Heart right ventricle (tissue), 16 donors: ENCODE results near the gene NRDC. TPM values are rescaled to one million over a fixed set of nuclear protein-coding genes. Genes with fewer than 3 reads are reported as not detected.
A peak's percentile ranks its signal among the peaks of the same experiment; 100 is the strongest.

Source experiments
- ATAC-seq, 8 donors: fragments of 200-7000 bp; cut with Tn5 transposase; one replicate each; pipeline ENCODE4 v1.9.1; 2020; ENCODE audit warnings: mild to moderate bottlenecking in 8 of 8, moderate library complexity in 8 of 8, moderate number of reproducible peaks in 1 of 8
- DNase-seq, 2 donors: peaks; one replicate each; pipeline ENCODE4 v3.0.0-alpha.2; 2020
- H3K27ac ChIP-seq, 10 donors: fragments of 200-600 bp; sonication (generic) in 2 of 10; one replicate each; pipeline versions ENCODE4 v1.5.0 to v1.8.0; 2020 to 2022; ENCODE audit warnings: mild to moderate bottlenecking in 3 of 10
- H3K27me3 ChIP-seq, 7 donors: fragments of 200-600 bp; one replicate each; pipeline ENCODE4 v1.8.0; 2021 to 2022; ENCODE audit warnings: mild to moderate bottlenecking in 2 of 7
- H3K36me3 ChIP-seq, 9 donors: fragments of 200-600 bp; sonication (generic) in 1 of 9; one replicate each; pipeline versions ENCODE4 v1.5.0 to v1.8.0; 2020 to 2022; ENCODE audit warnings: mild to moderate bottlenecking in 2 of 9
- H3K4me1 ChIP-seq, 9 donors: fragments of 200-600 bp; sonication (generic) in 1 of 9; one replicate each; pipeline versions ENCODE4 v1.5.0 to v1.8.0; 2020 to 2022; ENCODE audit warnings: mild to moderate bottlenecking in 4 of 9
- H3K4me3 ChIP-seq, 10 donors: fragments of 200-600 bp; sonication (generic) in 2 of 10; one replicate each; pipeline versions ENCODE4 v1.5.0 to v1.8.0; 2020 to 2022; ENCODE audit warnings: mild to moderate bottlenecking in 7 of 10, moderate library complexity in 2 of 10
- H3K9me3 ChIP-seq, 11 donors: fragments of 200-600 bp in 10 of 11; sonication (generic) in 2 of 11; one replicate each; pipeline versions ENCODE4 v1.5.0 to v1.8.0; 2013 to 2022; ENCODE audit warnings: mild to moderate bottlenecking in 2 of 11, control low read depth in 1 of 11, moderate library complexity in 1 of 11
- CTCF ChIP-seq, 9 donors: fragments of 200-600 bp; sonication (generic) in 2 of 9; IDR thresholded peaks; one replicate each; pipeline versions ENCODE4 v1.5.0 to v1.8.0; 2021 to 2022; ENCODE audit warnings: antibody characterized with exemption in 9 of 9, mild to moderate bottlenecking in 5 of 9, moderate library complexity in 1 of 9
- WGBS, 2 donors: extraction: QIAGEN DNeasy Blood & Tissue Kit; methylation state at CpG; one replicate each; pipeline ENCODE4 v1.1.7; 2013; ENCODE audit warnings: inconsistent platforms in 1 of 2; 5-methylcytosine and 5-hydroxymethylcytosine counted together
- intact Hi-C, 10 donors: fragments of 100-400 bp; cut with DNase I; formaldehyde crosslinking; loops; one replicate each; pipeline versions ENCODE4 v1.11.1 to v1.14.2; 2022
- long read RNA-seq, 3 donors: library from polyadenylated mRNA; unstranded; transcript quantifications; one replicate each; pipeline ENCODE4 v2.0.0, GENCODE V29; 2020 to 2021
- polyA plus RNA-seq, 2 donors: library from polyadenylated mRNA; stranded (reverse); fragments of 200-250 nt; gene quantifications; one replicate each; pipeline ENCODE4 v1.2.3, GENCODE V29; 2013
- total RNA-seq, 10 donors: library from RNA; stranded (reverse); fragmentation: NEBNext Ultra II Directional in 3 of 10; extraction: Animal tissue kit (Norgen Biotek cat#: 25700) in 3 of 10; gene quantifications; one replicate each; pipeline versions ENCODE4 v1.2.1 to v1.2.4, GENCODE V29; 2021 to 2023
- donor health status: Arrhythmogenic right ventricular cardiomyopathy.
- donor health status: ischemic (EF 13 %, LVEDD 7.1; RV severe dilation, severe dysfunction).
- donor health status: healthy with polysubstance abuse.
- donor health status: DM: no; HTN: yes; CAD: no.
- donor health status: DM: no; HTN: no; CAD: no.
- donor health status: ischemic (EF 25% LVEDD 6.9; RV normal size, moderate dysfunction).
- donor health status: ischemic (EF 25% LVEDD 5.7; RV mildly dilated, moderate dysfunction).
- donor health status: healthy.
- donor health status: DM: yes; HTN: yes; CAD: no.
- donor health status: Ischemic cardiomyopathy.
- donor health status: ischemic (EF 35%, LVEDD 5.7; RV mildly dilated, moderate dysfunction).
- donor health status: nonischemic (EF 11% LVEDD 7.7; RV severe dilation, severe dysfunction).
- donor health status: DM: yes; HTN: yes; CAD: no.
- donor health status: PGD.
- donor health status: ischemic (EF 29% LVEDD 5.4; RV normal size, mild dysfunction).
- donor health status: nonischemic (EF 23%, LVEDD 6.1; RV moderate dilation, normal function).

NRDC gene
- 100 to 1,000 TPM; 115 to 163 (median 135) TPM for total RNA-seq
- polyA plus RNA-seq: 100 to 1,000 TPM in 1 of 2 donors, 10 to 100 TPM in 1; 77.8 to 228 TPM
- long read RNA-seq, donor 1, transcript NRDC-202 (33 exons, 3,895 nt): minor isoform, 15 of 160 reads
- long read RNA-seq, donor 1, transcript NRDC-201 (31 exons, 3,691 nt): major isoform, 82 of 160 reads
- long read RNA-seq, donor 1, partial matches to known transcripts: 36 of 160 reads
- long read RNA-seq, donor 1, other reads (novel, unspliced or antisense): 23 of 160 reads
- long read RNA-seq, donor 2, transcript NRDC-202 (33 exons, 3,895 nt): minor isoform, 14 of 155 reads
- long read RNA-seq, donor 2, transcript NRDC-201 (31 exons, 3,691 nt): major isoform, 83 of 155 reads
- long read RNA-seq, donor 2, transcript NRDC-211 (2 exons, 1,020 nt): minor isoform, 5 of 155 reads
- long read RNA-seq, donor 2, partial matches to known transcripts: 31 of 155 reads
- long read RNA-seq, donor 2, other reads (novel, unspliced or antisense): 22 of 155 reads
- long read RNA-seq, donor 3, transcript NRDC-202 (33 exons, 3,895 nt): minor isoform, 20 of 257 reads
- long read RNA-seq, donor 3, transcript NRDC-201 (31 exons, 3,691 nt): major isoform, 145 of 257 reads
- long read RNA-seq, donor 3, partial matches to known transcripts: 52 of 257 reads
- long read RNA-seq, donor 3, other reads (novel, unspliced or antisense): 36 of 257 reads

GRCh38 chr1:51878616-51879336, at the start of gene NRDC:
NRDC (minus strand) TSS chr1:51878727; CDS start chr1:51878615, 112 bp downstream.
- Histone ChIP-seq H3K4me3 (peak within 1 kb of the TSS; percentile 70 to 98 (median 82)), H3K9me3 (no peaks in the 10 kb centered on the region), H3K27me3 (peaks cover 0 to 20% (median 14%) of the 10 kb centered on the region in 7 donors), H3K27ac (peak within 1 kb of the TSS; percentile 91 to 99 (median 96)), H3K36me3 (peaks cover 0 to 10% (median 0%) of the 10 kb centered on the region in 9 donors), H3K4me1 (peaks cover 3 to 47% (median 39%) of the 10 kb centered on the region in 9 donors)
- ATAC-seq (peak; percentile 97 to 99 (median 97)), DNase-seq (peak; percentile 98 to 100)
- TF ChIP-seq CTCF (IDR thresholded peaks at IDR 0.05): peak in 1 of 9 donors; percentile 6
- 0 to 1% methylated on average over 54 of the region's 54 CpGs for WGBS, 2 donors
- intact Hi-C loops: loop anchor here in 2 of 10 donors (5.0 kb wide), 2 partner anchors 179 to 916 kb away; partner anchors contain the start of genes BTF3L4 (in 1 of the 2), FAF1 (in 1 of the 2) and TXNDC12 (in 1 of the 2)

- no peak for TF ChIP-seq CTCF (IDR thresholded peaks at IDR 0.05)
- no peak for ATAC-seq
Measured at GRCh38 chr1:51927029-51927428, 48.5 kb upstream of the NRDC start.

GRCh38 chr1:51926171-51926812, 47.8 kb upstream of the NRDC start:
- ATAC-seq: no peak
- Histone ChIP-seq H3K4me1 (no peaks in the 10 kb centered on the region), H3K9me3 (no peaks in the 10 kb centered on the region), H3K27me3 (peaks cover 0 to 54% (median 26%) of the 10 kb centered on the region in 7 donors), H3K4me3 (no peak overlapping the region), H3K36me3 (no peaks in the 10 kb centered on the region), H3K27ac (no peak overlapping the region)
- TF ChIP-seq CTCF (IDR thresholded peaks at IDR 0.05): peak in 2 of 9 donors; percentile 12 to 13
- DNase-seq: no peak
- intact Hi-C loops: no loop called here
- 61 to 67% methylated on average over 5 of the region's 5 CpGs for WGBS, 2 donors

More at GRCh38 chr1:51927029-51927428, 48.5 kb upstream of the NRDC start:
- Histone ChIP-seq H3K9me3 (no peaks in the 10 kb centered on the region), H3K4me3 (no peak overlapping the region), H3K27ac (no peak overlapping the region), H3K27me3 (peaks cover 0 to 47% (median 25%) of the 10 kb centered on the region in 7 donors), H3K4me1 (no peaks in the 10 kb centered on the region), H3K36me3 (no peaks in the 10 kb centered on the region)
- intact Hi-C loops: no loop called here
- DNase-seq: no peak
- WGBS, 2 donors: 82 to 92% methylated on average over 2 of the region's 2 CpGs
